HepG2 (cell line): ENCODE data around the gene ARHGAP32. TPM values are rescaled to one million over a fixed set of nuclear protein-coding genes. Genes with fewer than 3 reads are reported as not detected.

Experiments
- ERF ChIP-seq: IDR thresholded peaks from 2 replicates; pipeline ENCODE4 v1.6.1; 2018; ENCODE audit warnings: missing biosample characterization, missing genetic modification reagents
- HIVEP1 ChIP-seq: sonication (generic); formaldehyde crosslinking; IDR thresholded peaks from 2 replicates; pipeline ENCODE4 v1.4.0; 2020; ENCODE audit warnings: mild to moderate bottlenecking, missing genetic modification reagents
- IRX3 ChIP-seq: sonication (generic); formaldehyde crosslinking; IDR thresholded peaks from 2 replicates; pipeline ENCODE4 v1.8.1; 2023; ENCODE audit warnings: mild to moderate bottlenecking, low read depth, missing genetic modification reagents, borderline replicate concordance
- KDM5B ChIP-seq: sonication (generic); formaldehyde crosslinking; IDR thresholded peaks from 2 replicates; pipeline ENCODE4 v1.4.0; 2020; ENCODE audit warnings: missing genetic modification reagents, mild to moderate bottlenecking, borderline replicate concordance
- MAFG ChIP-seq: sonication (generic); formaldehyde crosslinking; IDR thresholded peaks from 2 replicates; pipeline ENCODE4 v1.5.1; 2020; ENCODE audit warnings: mild to moderate bottlenecking, missing genetic modification reagents
- XBP1 ChIP-seq: sonication (generic); formaldehyde crosslinking; IDR thresholded peaks from 2 replicates; pipeline ENCODE4 v1.5.0; 2020; ENCODE audit warnings: missing genetic modification reagents
- ZC3H4 ChIP-seq: sonication (generic); formaldehyde crosslinking; IDR thresholded peaks from 2 replicates; pipeline ENCODE4 v1.4.0; 2020; ENCODE audit warnings: missing genetic modification reagents, borderline replicate concordance
- ZNF552 ChIP-seq: sonication (generic); formaldehyde crosslinking; IDR thresholded peaks from 2 replicates; pipeline ENCODE4 v1.9.0; 2022; ENCODE audit warnings: missing genetic modification reagents, mild to moderate bottlenecking, borderline replicate concordance
- ZNF678 ChIP-seq: sonication (generic); formaldehyde crosslinking; IDR thresholded peaks from 2 replicates; pipeline ENCODE4 v1.4.0; 2020; ENCODE audit warnings: mild to moderate bottlenecking, missing genetic modification reagents
- polyA plus RNA-seq, 8 experiments: library from polyadenylated mRNA; depleted of rRNA in 3 of 8; stranded (reverse) in 7 of 8; unstranded in 1 of 8; fragments of >200 nt; fragmentation: Illumina TruSeq in 4 of 8; extraction: Trizol in 4 of 8; gene quantifications; 2 replicates each; pipeline versions ENCODE4 v1.2.1 to v1.2.3, GENCODE V29; 2011 to 2016; ENCODE audit warnings: low read depth in 4 of 8, missing spikeins in 1 of 8, mixed read lengths in 1 of 8; ENCODE audit not compliant: insufficient read depth in 1 of 8
- total RNA-seq, 5 experiments: library from RNA; depleted of rRNA; stranded (reverse); fragments of >200 nt; fragmentation: Illumina TruSeq; extraction: Trizol; gene quantifications; 2 replicates each; pipeline ENCODE4 v1.2.3, GENCODE V29; 2016; ENCODE audit warnings: low read depth in 1 of 5
- TF ChIP-seq, protein P1 (sequence below): fragments of 450-650 bp; IDR thresholded peaks from 2 replicates; pipeline ENCODE4 v1.6.1; 2017; ENCODE audit warnings: mild to moderate bottlenecking
- TF ChIP-seq, protein P2 (sequence below): sonication (generic); formaldehyde crosslinking; IDR thresholded peaks from 2 replicates; pipeline ENCODE4 v1.4.0; 2020; ENCODE audit warnings: missing genetic modification reagents

ARHGAP32 gene
- total and polyA plus RNA-seq, 2 of the 13 experiments (the other 11 are each of a cell fraction or from before 2014, with no cell fraction given) = 6.3 to 8.2 TPM

DNA sequence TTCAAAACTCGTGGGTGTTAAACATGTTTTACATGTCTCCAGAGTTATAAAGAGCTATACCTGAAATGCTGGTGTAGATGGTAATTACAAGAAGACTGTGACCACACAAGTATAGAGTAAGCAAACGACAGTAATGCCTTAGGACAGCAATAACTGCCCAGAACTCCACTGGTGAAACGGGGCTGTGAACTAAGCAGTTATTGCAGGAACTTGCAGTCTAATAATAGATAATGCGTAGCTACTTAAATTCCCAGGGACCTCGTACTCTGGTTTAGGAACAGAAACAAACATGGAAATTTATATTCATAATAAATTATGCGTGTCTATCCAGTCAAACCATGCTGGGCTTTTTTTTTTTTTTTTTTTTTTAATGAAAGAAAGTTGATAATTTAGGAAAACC is 224.5 kb downstream of the ARHGAP32 start (continued):
- TF ChIP-seq, protein P1, sequence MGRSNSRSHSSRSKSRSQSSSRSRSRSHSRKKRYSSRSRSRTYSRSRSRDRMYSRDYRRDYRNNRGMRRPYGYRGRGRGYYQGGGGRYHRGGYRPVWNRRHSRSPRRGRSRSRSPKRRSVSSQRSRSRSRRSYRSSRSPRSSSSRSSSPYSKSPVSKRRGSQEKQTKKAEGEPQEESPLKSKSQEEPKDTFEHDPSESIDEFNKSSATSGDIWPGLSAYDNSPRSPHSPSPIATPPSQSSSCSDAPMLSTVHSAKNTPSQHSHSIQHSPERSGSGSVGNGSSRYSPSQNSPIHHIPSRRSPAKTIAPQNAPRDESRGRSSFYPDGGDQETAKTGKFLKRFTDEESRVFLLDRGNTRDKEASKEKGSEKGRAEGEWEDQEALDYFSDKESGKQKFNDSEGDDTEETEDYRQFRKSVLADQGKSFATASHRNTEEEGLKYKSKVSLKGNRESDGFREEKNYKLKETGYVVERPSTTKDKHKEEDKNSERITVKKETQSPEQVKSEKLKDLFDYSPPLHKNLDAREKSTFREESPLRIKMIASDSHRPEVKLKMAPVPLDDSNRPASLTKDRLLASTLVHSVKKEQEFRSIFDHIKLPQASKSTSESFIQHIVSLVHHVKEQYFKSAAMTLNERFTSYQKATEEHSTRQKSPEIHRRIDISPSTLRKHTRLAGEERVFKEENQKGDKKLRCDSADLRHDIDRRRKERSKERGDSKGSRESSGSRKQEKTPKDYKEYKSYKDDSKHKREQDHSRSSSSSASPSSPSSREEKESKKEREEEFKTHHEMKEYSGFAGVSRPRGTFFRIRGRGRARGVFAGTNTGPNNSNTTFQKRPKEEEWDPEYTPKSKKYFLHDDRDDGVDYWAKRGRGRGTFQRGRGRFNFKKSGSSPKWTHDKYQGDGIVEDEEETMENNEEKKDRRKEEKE = no peak
- TF ChIP-seq ZC3H4 (CRISPR knock-in tag) = no peak
- TF ChIP-seq ZNF552 (CRISPR knock-in tag) = no peak
- TF ChIP-seq ERF = no peak
- TF ChIP-seq, protein P2, sequence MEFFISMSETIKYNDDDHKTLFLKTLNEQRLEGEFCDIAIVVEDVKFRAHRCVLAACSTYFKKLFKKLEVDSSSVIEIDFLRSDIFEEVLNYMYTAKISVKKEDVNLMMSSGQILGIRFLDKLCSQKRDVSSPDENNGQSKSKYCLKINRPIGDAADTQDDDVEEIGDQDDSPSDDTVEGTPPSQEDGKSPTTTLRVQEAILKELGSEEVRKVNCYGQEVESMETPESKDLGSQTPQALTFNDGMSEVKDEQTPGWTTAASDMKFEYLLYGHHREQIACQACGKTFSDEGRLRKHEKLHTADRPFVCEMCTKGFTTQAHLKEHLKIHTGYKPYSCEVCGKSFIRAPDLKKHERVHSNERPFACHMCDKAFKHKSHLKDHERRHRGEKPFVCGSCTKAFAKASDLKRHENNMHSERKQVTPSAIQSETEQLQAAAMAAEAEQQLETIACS (CRISPR knock-in tag) = no peak
- TF ChIP-seq HIVEP1 (CRISPR knock-in tag) = no peak
- TF ChIP-seq KDM5B (CRISPR knock-in tag) = no peak
- TF ChIP-seq ZNF678 (CRISPR knock-in tag) = no peak
- no peak for TF ChIP-seq XBP1 (CRISPR knock-in tag)
- TF ChIP-seq IRX3 (CRISPR knock-in tag) = no peak
- TF ChIP-seq MAFG (CRISPR knock-in tag) = no peak
